Measurements from ENCODE around the gene ATF6. TPM values are rescaled to one million over a fixed set of nuclear protein-coding genes. Genes with fewer than 3 reads are reported as not detected.

The ATF6 gene
- total RNA-seq, 2 experiments from 2014 or later: 16.2 to 17.1 TPM

DNA sequence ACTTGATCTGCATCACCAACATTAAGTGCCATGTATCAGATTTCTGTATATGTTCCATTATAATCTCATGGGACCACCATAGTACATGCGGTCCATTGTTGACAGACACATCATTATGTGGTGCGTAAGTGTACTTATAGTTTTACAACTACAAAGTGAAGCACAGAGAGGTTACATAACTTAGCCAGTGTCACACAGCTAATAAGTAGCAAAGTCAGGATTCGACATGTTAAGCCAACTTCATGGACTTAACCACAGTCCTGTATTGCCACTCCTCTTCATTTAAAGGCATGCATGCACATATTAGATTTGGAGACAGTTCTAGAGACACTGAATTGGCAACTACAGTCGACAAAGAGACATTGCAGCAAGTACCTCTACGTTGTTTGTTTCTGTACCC, 120.5 kb downstream of the ATF6 start:
- no peak overlapping the region for H3K27ac Mint-ChIP-seq
- peaks cover 57% of the 10 kb centered on the region for H3K36me3 Mint-ChIP-seq (ENCODE audit: low read depth)
- Histone ChIP-seq H3K4me3 (ENCODE audit: low read length) (no peak overlapping the region), H3K4me1 (ENCODE audit: insufficient read depth, low read length) (no peaks in the 10 kb centered on the region), H3K36me3 (ENCODE audit: insufficient read depth, low read length) (peaks cover 26% of the 10 kb centered on the region), H3K9me3 (ENCODE audit: control insufficient read depth in 1 of 2, insufficient read depth in 1 of 2, low read length in 2 of 2) (peaks cover 0 to 5% of the 10 kb centered on the region in 2 experiments), H3K27me3 (ENCODE audit: control insufficient read depth in 1 of 2, insufficient read depth in 2 of 2, low read length in 2 of 2) (no peaks in the 10 kb centered on the region), H3K27ac (ENCODE audit: low read depth in 1 of 2, low read length in 2 of 2) (no peak overlapping the region)
- no peak for ATAC-seq (ENCODE audit: poor library complexity)
- intact Hi-C loops (cut with DNase I, micrococcal nuclease): no loop called here
- no peaks in the 10 kb centered on the region for H3K27me3 Mint-ChIP-seq
- ChIA-PET POLR2A (no interaction called here), CTCF (interaction anchor here (1.4 kb wide), 1 partner anchor 18 kb away, joined by 3 read pairs; no protein-coding TSS in a partner anchor)
- no peak for DNase-seq
- TF ChIP-seq, protein P1, sequence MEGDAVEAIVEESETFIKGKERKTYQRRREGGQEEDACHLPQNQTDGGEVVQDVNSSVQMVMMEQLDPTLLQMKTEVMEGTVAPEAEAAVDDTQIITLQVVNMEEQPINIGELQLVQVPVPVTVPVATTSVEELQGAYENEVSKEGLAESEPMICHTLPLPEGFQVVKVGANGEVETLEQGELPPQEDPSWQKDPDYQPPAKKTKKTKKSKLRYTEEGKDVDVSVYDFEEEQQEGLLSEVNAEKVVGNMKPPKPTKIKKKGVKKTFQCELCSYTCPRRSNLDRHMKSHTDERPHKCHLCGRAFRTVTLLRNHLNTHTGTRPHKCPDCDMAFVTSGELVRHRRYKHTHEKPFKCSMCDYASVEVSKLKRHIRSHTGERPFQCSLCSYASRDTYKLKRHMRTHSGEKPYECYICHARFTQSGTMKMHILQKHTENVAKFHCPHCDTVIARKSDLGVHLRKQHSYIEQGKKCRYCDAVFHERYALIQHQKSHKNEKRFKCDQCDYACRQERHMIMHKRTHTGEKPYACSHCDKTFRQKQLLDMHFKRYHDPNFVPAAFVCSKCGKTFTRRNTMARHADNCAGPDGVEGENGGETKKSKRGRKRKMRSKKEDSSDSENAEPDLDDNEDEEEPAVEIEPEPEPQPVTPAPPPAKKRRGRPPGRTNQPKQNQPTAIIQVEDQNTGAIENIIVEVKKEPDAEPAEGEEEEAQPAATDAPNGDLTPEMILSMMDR (IDR thresholded peaks at IDR 0.05): no peak
- H3K9me3 Mint-ChIP-seq: no peaks in the 10 kb centered on the region
- H3K4me1 Mint-ChIP-seq (ENCODE audit: low read depth): no peaks in the 10 kb centered on the region
- no peak overlapping the region for H3K4me3 Mint-ChIP-seq

DNA sequence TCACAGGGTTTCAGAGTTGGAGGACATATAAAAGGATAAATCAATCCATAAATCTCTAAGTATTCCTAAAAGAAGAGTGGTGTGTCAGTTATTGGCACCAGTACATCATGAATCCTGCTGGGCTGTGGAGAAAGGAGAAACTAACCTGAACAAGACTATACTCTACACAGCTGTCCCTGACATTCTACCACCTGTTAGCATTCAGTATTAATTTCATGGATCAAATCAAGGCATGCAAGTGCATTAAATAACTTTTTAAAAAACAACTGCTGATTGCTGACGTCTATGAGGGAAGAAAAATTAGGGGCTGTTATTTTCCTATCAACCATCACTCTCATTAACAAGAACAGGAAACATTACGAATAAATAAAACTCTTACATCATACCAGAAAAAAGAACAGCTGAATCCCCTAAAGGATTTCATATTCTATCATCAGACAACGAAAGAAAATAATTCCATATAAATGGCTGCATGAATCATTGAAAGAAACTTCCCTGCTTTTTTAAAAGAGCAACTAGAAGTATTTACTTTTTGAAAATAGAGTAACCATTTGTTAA, 121.7 kb downstream of the ATF6 start:
- no peak overlapping the region for H3K4me3 ChIP-seq (ENCODE audit: low read length)
- Mint-ChIP-seq H3K27ac (no peak overlapping the region), H3K36me3 (ENCODE audit: low read depth) (peaks cover 69% of the 10 kb centered on the region), H3K4me3 (no peak overlapping the region), H3K4me1 (ENCODE audit: low read depth) (no peaks in the 10 kb centered on the region), H3K9me3 (no peaks in the 10 kb centered on the region), H3K27me3 (no peaks in the 10 kb centered on the region)
- ATAC-seq (ENCODE audit: poor library complexity) (no peak), DNase-seq (no peak)
- ChIA-PET POLR2A (interaction anchor here (0.6 kb wide), 1 partner anchor 182 kb away, joined by 5 read pairs; no protein-coding TSS in a partner anchor), CTCF (interaction anchor here (1.4 kb wide), 1 partner anchor 17 kb away, joined by 3 read pairs; no protein-coding TSS in a partner anchor)
- TF ChIP-seq, protein P1 (IDR thresholded peaks at IDR 0.05): no peak
- peaks cover 26% of the 10 kb centered on the region for H3K36me3 ChIP-seq (ENCODE audit: insufficient read depth, low read length)
- no peaks in the 10 kb centered on the region for H3K4me1 ChIP-seq (ENCODE audit: insufficient read depth, low read length)
- H3K27me3 ChIP-seq (ENCODE audit: control insufficient read depth in 1 of 2, insufficient read depth in 2 of 2, low read length in 2 of 2): no peaks in the 10 kb centered on the region
- H3K27ac ChIP-seq (ENCODE audit: low read depth in 1 of 2, low read length in 2 of 2): no peak overlapping the region
- peaks cover 0 to 5% of the 10 kb centered on the region in 2 experiments for H3K9me3 ChIP-seq (ENCODE audit: control insufficient read depth in 1 of 2, insufficient read depth in 1 of 2, low read length in 2 of 2)
- intact Hi-C loops (cut with DNase I, micrococcal nuclease): no loop called here

DNA sequence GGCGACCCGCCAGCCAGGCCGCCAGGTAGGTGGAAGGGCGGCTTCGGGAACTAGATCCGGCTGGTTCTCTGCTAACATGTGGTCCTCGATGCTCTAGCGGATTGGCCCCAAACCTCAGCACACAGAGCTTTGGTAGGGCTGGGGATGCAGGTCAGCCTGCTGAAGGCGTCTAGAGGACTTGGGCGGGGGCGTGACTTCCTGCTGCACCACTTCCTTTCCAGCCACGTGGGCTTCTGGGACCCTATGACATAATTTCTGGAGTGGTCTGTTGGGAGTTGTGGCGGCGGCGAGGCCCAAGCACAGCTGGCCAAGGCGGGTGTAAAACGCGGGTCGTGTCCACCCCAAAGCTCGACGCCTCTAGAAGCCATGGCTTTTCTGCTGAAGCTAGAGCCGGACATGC, 124.5 kb downstream of the ATF6 start:
- CTCF ChIA-PET: interaction anchor here (0.6 kb wide), 1 partner anchor 147 kb away, joined by 3 read pairs; no protein-coding TSS in a partner anchor
- no peak for DNase-seq
- no peak overlapping the region for H3K4me3 Mint-ChIP-seq
- no peaks in the 10 kb centered on the region for H3K4me1 Mint-ChIP-seq (ENCODE audit: low read depth)
- no peaks in the 10 kb centered on the region for H3K27me3 Mint-ChIP-seq
- Histone ChIP-seq H3K27ac (ENCODE audit: low read depth in 1 of 2, low read length in 2 of 2) (no peak overlapping the region), H3K9me3 (ENCODE audit: control insufficient read depth in 1 of 2, insufficient read depth in 1 of 2, low read length in 2 of 2) (peaks cover 0 to 5% of the 10 kb centered on the region in 2 experiments), H3K4me3 (ENCODE audit: low read length) (no peak overlapping the region), H3K27me3 (ENCODE audit: control insufficient read depth in 1 of 2, insufficient read depth in 2 of 2, low read length in 2 of 2) (no peaks in the 10 kb centered on the region), H3K4me1 (ENCODE audit: insufficient read depth, low read length) (no peaks in the 10 kb centered on the region), H3K36me3 (ENCODE audit: insufficient read depth, low read length) (peaks cover 26% of the 10 kb centered on the region)
- H3K36me3 Mint-ChIP-seq (ENCODE audit: low read depth): peaks cover 80% of the 10 kb centered on the region
- intact Hi-C loops (cut with DNase I, micrococcal nuclease): no loop called here
- no peaks in the 10 kb centered on the region for H3K9me3 Mint-ChIP-seq
- TF ChIP-seq, protein P1 (IDR thresholded peaks at IDR 0.05): no peak
- no peak overlapping the region for H3K27ac Mint-ChIP-seq
- no peak for ATAC-seq (ENCODE audit: poor library complexity)
- POLR2A ChIA-PET: no interaction called here
